GM10266 (cell line): ENCODE measurements around the gene TUT1.

Experiments
- DNase-seq: peaks from one replicate; pipeline ENCODE4 v3.0.0; 2012; ENCODE audit errors: extremely low spot score
- CTCF ChIP-seq: IDR thresholded peaks from 2 replicates; pipeline ENCODE4 v1.5.1; 2012; ENCODE audit warnings: mild to moderate bottlenecking, low read depth; ENCODE audit not compliant: control insufficient read depth, insufficient read depth; ENCODE audit errors: missing control alignments

The TUT1 gene

GRCh38 chr11:62580959-62581715 is 10.2 kb downstream of the TUT1 start:
- DNase-seq: no peak
- TF ChIP-seq CTCF: no peak

DNA sequence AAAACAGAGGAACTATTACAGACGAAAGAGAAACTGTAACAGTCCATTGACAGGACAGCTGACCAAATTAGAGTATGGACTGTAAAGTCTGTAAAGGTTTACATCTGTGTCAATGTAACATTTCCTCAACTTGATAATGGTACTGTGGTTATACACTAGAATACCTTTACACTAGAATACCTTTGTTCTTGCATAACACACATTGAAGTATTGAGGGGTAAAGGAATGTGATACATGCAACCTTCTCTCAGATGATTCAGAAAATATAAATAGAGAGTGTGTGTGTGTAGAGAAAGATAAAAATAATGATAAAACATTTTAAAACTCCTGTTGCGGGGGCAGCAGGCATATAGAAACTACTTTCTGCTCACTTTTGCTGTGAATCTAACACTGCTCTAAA is 12.1 kb downstream of the TUT1 start:
- TF ChIP-seq CTCF: no peak
- DNase-seq: no peak

DNA sequence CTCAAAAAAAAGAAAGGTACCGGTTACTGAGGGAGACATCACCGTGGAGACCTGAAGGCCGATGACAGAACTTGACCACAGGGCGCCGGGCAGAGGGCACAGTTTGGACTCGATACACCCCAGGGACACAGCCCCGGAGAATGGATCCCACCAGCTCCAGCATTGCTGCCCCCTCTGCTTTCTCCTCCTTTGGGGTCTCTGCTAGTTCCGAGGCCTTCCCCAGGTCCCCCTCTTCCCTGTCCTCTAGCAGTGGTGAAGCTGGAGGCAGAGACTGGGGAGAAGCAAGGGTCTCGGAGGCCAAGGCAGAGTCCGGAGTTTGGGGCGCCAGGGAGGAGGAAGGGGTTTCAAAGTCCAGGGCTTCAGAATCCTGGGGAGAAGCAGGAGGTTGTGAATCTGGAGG is 12.8 kb downstream of the TUT1 start:
- no peak for DNase-seq
- no peak for TF ChIP-seq CTCF

GRCh38 chr11:62577046-62577714 is 14.1 kb downstream of the TUT1 start:
- TF ChIP-seq CTCF: no peak
- no peak for DNase-seq

DNA sequence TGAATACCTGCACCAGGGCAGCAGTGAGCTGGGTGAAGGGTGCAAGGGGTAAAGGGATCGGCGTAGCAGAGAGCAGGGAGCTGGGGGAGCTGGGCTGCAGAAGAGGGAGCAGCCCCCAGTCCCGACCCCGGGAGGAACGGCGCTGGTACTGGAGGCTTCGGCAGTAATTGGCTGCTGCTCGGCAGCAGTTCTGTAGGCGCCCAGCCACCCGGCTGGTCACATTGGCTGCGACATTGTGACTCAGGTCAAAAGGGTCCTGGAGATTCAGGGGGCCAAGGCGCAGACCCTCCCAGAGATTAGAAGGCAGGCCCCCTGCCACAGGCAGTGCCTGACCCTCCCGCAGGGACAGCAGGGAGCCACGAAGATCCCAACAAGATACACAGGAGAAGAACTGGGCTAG is 15.5 kb downstream of the TUT1 start:
- no peak for TF ChIP-seq CTCF
- DNase-seq: no peak

GRCh38 chr11:62575156-62575555 is 16.2 kb downstream of the TUT1 start:
- TF ChIP-seq CTCF: no peak
- no peak for DNase-seq
